Esophagus muscularis mucosa (tissue), 3 donors: ENCODE measurements around the gene SLC41A1.

ENCODE experiments used
- EP300 ChIP-seq: sonication (generic); formaldehyde crosslinking; IDR thresholded peaks from one replicate; pipeline ENCODE4 v1.6.1; 2017; ENCODE audit warnings: antibody characterized with exemption
- TF ChIP-seq, protein P1 (sequence below), 3 experiments: fragments of 200-600 bp in 2 of 3; fragments of 450-650 bp in 1 of 3; sonication (generic) in 2 of 3; IDR thresholded peaks; one replicate each; pipeline ENCODE4 v1.5.1; 2017 to 2019; ENCODE audit warnings: antibody characterized with exemption in 3 of 3, mild to moderate bottlenecking in 2 of 3, moderate library complexity in 1 of 3

DNA sequence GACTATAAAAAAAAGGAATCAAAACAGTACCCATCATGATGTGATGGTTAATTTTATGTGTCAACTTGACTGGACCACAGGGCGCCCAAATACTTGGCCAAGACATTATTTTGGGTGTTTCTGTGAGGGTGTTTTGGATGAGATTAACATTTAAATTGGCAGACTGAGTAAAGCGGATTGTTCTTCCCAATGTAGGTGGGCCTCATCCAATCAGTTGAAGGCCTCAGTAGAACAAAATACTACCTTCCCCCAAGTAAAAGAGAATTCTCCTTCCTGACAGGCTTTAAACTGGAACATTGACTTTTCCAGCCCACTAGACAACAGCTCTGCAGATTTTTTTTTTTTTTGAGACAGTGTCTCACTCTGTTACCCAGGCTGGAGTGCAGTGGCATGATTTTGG, 48.4 kb downstream of the SLC41A1 start:
- no peak for TF ChIP-seq EP300
- TF ChIP-seq, protein P1, sequence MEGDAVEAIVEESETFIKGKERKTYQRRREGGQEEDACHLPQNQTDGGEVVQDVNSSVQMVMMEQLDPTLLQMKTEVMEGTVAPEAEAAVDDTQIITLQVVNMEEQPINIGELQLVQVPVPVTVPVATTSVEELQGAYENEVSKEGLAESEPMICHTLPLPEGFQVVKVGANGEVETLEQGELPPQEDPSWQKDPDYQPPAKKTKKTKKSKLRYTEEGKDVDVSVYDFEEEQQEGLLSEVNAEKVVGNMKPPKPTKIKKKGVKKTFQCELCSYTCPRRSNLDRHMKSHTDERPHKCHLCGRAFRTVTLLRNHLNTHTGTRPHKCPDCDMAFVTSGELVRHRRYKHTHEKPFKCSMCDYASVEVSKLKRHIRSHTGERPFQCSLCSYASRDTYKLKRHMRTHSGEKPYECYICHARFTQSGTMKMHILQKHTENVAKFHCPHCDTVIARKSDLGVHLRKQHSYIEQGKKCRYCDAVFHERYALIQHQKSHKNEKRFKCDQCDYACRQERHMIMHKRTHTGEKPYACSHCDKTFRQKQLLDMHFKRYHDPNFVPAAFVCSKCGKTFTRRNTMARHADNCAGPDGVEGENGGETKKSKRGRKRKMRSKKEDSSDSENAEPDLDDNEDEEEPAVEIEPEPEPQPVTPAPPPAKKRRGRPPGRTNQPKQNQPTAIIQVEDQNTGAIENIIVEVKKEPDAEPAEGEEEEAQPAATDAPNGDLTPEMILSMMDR (IDR thresholded peaks at IDR 0.05), result no peak
